Measurements from ENCODE around the gene RCC2.

The RCC2 gene

DNA sequence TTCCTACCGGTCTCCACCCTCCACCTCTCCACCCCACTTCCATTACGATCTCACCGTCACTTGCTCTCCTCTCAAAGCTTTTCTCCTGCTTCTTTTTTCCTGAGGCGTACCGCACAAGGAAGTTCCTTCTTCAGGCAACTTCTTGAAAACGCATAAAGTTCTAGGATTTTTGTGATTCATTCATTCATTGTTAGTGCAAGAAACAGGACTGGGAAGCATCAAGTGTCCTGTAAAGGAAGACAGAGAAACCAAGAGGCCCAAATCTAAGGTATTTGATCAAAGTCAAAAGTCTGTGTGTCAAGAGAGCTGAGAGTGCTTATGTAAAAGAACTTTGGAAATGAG lies 1.3 kb upstream of the RCC2 start:
- no peaks in the 10 kb centered on the region for H3K36me3 ChIP-seq (ENCODE audit: control insufficient read depth, insufficient read depth, low read length)
- H3K4me3 ChIP-seq (ENCODE audit: low read length), result no peak overlapping the region
- H3K27ac ChIP-seq (ENCODE audit: low read depth, low read length), result no peak overlapping the region
- H3K9ac ChIP-seq (ENCODE audit: low read length), result peak overlapping the region; percentile 0
- peaks cover 13% of the 10 kb centered on the region for H3K4me1 ChIP-seq (ENCODE audit: control insufficient read depth, insufficient read depth, low read length)
- no peaks in the 10 kb centered on the region for H3K27me3 ChIP-seq (ENCODE audit: control insufficient read depth, insufficient read depth, low read length)

DNA sequence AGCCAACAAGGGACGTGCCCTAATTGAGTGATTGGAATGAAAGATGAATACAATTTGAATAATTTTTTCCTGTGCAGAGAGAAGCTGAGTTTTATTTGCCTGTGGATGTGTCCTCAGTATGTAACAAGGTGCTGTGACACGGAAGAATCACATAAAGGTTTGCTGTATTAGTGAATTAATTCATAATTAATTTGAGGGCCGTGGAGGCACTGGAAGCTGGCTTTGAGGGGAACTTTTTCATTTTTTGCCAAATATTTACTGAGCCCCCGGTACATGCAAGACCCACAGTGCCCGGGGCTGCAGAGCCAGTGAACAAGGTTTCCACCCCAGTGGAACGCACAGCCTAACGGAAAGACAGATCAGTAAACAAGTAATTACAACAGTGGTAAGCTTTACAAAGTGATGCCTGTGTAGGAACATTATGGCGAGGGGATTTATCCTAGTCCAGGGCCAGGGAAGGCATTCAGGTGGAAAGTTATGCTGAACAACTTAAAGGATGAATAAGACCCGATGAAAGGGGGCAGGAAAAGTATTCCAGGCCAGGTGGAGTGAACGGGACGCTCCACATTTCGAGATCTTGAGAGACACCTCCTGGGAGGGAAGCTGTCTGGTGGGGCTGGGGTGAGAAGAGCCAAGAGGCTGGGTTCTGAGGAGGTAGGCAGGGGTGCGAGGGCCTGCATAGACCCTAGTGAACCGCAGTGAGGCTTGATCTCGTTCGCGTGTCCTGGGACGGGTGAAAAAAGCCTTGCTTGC lies 773 bp upstream of the RCC2 start:
- Histone ChIP-seq H3K27ac (ENCODE audit: low read depth, low read length) (peak overlapping the region; percentile 81), H3K4me1 (ENCODE audit: control insufficient read depth, insufficient read depth, low read length) (peaks cover 13% of the 10 kb centered on the region), H3K4me3 (ENCODE audit: low read length) (peak overlapping the region; percentile 69)

DNA sequence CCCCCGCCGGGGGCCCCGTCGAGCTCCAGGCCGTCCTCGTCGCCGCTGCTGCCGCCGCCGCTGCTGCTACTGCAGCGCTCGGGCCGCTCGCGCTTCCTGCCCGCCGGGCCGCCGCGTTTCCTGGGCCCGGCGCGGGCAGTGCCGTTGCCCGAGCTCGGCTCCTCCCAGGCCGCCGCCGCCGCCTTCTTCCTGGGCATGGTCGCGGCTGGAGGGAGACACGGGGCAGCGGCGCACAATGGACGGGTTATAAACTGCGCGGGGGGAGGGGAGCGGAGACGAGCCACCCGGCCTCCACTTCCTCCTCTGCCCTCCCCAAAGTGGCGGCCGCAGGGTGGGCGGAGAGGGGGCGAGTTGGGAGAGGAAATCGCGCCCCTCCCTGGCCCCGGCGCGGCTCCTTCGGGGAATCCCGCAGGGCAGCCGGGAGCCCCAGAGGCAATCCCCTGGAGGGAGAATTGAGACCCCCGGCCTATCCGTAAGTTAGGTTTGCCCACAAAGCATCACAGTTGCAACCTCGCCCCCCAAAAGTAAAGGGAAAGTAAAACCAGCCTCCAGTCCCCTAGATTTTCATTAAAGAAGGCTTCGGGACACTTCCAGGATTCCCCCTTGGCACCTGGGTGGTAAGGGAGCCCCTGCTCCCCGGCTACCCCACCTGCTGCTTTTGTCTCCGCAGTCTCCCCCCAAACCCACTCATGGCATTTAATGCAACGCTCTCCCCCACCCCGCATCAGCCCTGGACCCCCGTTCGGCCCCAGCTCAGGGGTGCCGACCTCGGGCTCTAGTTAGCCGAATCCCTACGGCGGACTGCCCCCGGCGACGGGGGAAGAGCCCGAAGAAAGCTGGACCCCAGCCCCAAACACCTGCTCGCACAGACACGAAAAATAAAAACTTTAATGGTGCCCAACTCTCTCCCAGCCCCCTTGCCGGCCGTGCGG lies 893 bp downstream of the RCC2 start:
- H3K4me1 ChIP-seq (ENCODE audit: control insufficient read depth, insufficient read depth, low read length), result peaks cover 13% of the 10 kb centered on the region
- no peaks in the 10 kb centered on the region for H3K36me3 ChIP-seq (ENCODE audit: control insufficient read depth, insufficient read depth, low read length)
- no peaks in the 10 kb centered on the region for H3K27me3 ChIP-seq (ENCODE audit: control insufficient read depth, insufficient read depth, low read length)
- H3K9ac ChIP-seq (ENCODE audit: low read length), result peak overlapping the region; percentile 49
- H3K4me3 ChIP-seq (ENCODE audit: low read length), result peak overlapping the region; percentile 85
- H3K27ac ChIP-seq (ENCODE audit: low read depth, low read length), result peak overlapping the region; percentile 72

More for the DNA sequence above, 773 bp upstream of the RCC2 start:
- H3K27me3 ChIP-seq (ENCODE audit: control insufficient read depth, insufficient read depth, low read length), result no peaks in the 10 kb centered on the region
- no peaks in the 10 kb centered on the region for H3K36me3 ChIP-seq (ENCODE audit: control insufficient read depth, insufficient read depth, low read length)
- peak overlapping the region; percentile 45 for H3K9ac ChIP-seq (ENCODE audit: low read length)

DNA sequence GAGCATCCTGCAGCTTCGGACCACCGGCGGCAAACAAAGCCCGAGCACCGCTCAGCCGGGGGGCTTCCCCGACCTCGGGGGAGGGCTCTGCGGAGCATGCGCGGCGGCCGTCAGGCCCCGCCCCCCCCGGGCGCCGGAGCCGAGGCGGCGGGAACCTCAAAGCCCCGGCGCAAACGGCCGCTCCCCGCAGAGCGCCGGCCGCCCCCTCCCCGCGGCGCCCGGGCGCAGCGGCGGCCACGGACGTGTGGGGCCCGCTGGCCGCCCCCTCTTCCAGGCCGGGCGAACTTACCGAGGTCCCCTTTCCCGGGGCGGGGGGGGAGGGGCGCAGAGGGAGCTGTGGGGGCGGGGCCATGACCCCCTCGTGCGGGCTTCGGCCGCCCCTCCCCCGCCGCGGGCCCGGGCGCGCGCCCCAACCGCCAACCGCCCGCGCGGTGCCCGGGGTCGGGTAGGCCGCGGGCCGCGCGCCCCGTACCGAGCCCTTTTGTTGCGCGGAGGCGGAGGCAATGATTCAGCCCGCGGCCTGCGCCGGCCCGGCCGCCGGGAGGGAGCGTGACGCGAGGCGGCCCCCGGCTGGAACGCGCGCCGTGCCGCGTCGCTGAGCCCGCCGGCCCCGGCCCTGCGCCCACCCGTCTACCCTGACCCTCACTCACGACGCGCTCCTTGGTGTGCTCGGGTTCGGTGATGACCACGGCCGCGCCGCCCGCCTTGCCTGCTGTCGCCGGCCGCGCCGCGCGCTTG lies 1.7 kb downstream of the RCC2 start:
- H3K27ac ChIP-seq (ENCODE audit: low read depth, low read length), result peak overlapping the region; percentile 72
- H3K9ac ChIP-seq (ENCODE audit: low read length), result no peak overlapping the region
- peaks cover 13% of the 10 kb centered on the region for H3K4me1 ChIP-seq (ENCODE audit: control insufficient read depth, insufficient read depth, low read length)
- peak overlapping the region; percentile 85 for H3K4me3 ChIP-seq (ENCODE audit: low read length)
- H3K27me3 ChIP-seq (ENCODE audit: control insufficient read depth, insufficient read depth, low read length), result no peaks in the 10 kb centered on the region
- H3K36me3 ChIP-seq (ENCODE audit: control insufficient read depth, insufficient read depth, low read length), result no peaks in the 10 kb centered on the region

DNA sequence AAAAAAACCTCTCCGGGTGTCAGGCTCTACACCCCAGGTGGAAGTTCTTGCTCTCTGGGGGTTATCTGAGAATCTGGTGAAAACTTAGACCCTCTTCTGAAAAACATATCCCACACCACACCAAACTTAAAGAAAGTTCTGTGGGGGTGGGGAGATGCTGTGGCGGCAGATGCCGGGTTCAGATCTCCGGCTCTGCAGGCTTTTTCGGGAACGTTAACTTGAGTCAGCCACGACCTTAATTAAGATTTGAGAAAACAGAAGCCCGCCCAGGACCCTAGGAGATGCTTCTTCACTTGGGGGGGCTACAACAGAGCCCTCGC lies 2.3 kb downstream of the RCC2 start:
- Histone ChIP-seq H3K9ac (ENCODE audit: low read length) (no peak overlapping the region), H3K27ac (ENCODE audit: low read depth, low read length) (peak overlapping the region; percentile 57), H3K36me3 (ENCODE audit: control insufficient read depth, insufficient read depth, low read length) (no peaks in the 10 kb centered on the region), H3K4me3 (ENCODE audit: low read length) (peak overlapping the region; percentile 85), H3K4me1 (ENCODE audit: control insufficient read depth, insufficient read depth, low read length) (peaks cover 13% of the 10 kb centered on the region), H3K27me3 (ENCODE audit: control insufficient read depth, insufficient read depth, low read length) (no peaks in the 10 kb centered on the region)

DNA sequence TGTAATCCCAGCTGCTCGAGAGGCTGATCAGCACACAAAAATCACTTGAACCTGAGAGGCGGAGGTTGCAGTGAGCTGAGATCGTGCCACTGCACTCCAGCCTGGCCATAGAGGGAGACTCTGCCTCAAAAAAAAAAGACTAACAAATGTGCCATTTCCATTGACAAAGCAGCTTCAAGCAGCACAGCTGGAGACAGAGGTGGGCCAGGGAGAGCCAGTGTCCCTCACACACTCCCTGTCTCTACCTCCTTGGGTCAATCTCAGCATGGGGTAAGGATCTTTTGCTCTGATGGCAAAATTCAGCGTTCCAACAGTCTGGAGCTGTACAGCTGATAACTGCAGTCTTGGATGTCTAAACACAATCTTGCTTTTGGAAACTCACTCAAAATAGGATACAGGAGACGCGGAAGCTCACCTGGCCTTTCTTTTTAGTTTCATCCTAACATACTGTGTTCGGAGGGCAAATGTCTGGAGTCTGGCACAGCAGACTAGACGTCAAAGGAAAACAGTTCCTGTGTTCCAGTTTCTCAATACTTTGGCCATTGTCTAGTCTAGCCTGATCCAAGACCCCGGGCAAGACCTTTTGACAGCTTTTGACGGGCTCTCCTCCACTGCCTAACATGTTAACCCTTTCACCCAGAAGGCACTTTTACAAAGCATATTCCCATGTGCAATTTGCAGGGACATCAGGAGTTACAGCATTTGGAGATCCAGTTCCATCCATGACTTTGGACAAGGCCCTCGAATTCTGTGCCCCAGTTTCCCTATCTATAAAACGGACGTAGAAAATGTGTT lies 2.9 kb downstream of the RCC2 start:
- H3K4me1 ChIP-seq (ENCODE audit: control insufficient read depth, insufficient read depth, low read length), result peaks cover 13% of the 10 kb centered on the region
- peak overlapping the region; percentile 57 for H3K27ac ChIP-seq (ENCODE audit: low read depth, low read length)
- no peaks in the 10 kb centered on the region for H3K36me3 ChIP-seq (ENCODE audit: control insufficient read depth, insufficient read depth, low read length)
- peak overlapping the region; percentile 85 for H3K4me3 ChIP-seq (ENCODE audit: low read length)
- H3K9ac ChIP-seq (ENCODE audit: low read length), result no peak overlapping the region
- no peaks in the 10 kb centered on the region for H3K27me3 ChIP-seq (ENCODE audit: control insufficient read depth, insufficient read depth, low read length)

DNA sequence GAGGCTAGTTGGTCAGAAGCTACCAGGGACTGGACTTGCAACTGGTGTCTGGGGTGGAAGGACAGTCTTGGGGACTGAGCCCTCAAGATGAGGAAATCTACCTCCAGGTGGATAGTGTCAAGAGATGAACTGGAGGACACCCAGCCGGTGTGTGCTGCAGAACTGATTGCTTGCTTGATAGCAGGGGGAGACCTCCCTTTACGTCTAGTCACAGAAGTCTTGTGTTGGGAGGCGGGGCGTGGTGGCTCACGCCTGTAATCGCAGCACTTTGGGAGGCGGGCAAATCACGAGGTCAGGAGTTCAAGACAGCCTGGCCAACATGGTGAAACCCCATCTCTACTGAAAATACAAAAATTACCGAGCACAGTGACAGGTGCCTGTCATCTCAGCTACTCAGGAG lies 4.9 kb downstream of the RCC2 start:
- H3K4me1 ChIP-seq (ENCODE audit: control insufficient read depth, insufficient read depth, low read length), result peaks cover 6% of the 10 kb centered on the region
- H3K36me3 ChIP-seq (ENCODE audit: control insufficient read depth, insufficient read depth, low read length), result no peaks in the 10 kb centered on the region
- no peak overlapping the region for H3K9ac ChIP-seq (ENCODE audit: low read length)
- H3K27me3 ChIP-seq (ENCODE audit: control insufficient read depth, insufficient read depth, low read length), result no peaks in the 10 kb centered on the region
- no peak overlapping the region for H3K4me3 ChIP-seq (ENCODE audit: low read length)
- no peak overlapping the region for H3K27ac ChIP-seq (ENCODE audit: low read depth, low read length)

DNA sequence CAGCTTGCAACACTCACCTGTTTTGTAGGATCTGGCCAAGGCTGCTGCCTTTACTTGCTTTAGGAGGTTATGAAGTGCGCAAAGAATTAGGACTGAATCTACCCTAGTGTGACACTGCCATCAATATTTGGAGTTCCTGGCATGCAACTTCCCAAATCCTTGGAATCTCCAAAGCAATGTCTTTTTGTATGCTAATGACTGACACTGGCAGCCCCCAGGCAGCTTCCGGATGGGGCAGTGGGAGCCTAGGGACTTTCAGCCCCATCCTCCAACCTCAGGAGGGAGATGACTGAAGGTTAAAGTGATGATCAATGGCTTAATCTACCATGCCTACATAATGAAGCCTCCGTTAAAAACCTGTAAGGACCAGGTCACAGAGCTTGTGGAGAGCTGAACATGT lies 5.5 kb downstream of the RCC2 start:
- H3K27ac ChIP-seq (ENCODE audit: low read depth, low read length), result no peak overlapping the region
- no peaks in the 10 kb centered on the region for H3K27me3 ChIP-seq (ENCODE audit: control insufficient read depth, insufficient read depth, low read length)
- no peak overlapping the region for H3K9ac ChIP-seq (ENCODE audit: low read length)
- H3K4me1 ChIP-seq (ENCODE audit: control insufficient read depth, insufficient read depth, low read length), result peaks cover 6% of the 10 kb centered on the region
- no peaks in the 10 kb centered on the region for H3K36me3 ChIP-seq (ENCODE audit: control insufficient read depth, insufficient read depth, low read length)
- H3K4me3 ChIP-seq (ENCODE audit: low read length), result no peak overlapping the region

DNA sequence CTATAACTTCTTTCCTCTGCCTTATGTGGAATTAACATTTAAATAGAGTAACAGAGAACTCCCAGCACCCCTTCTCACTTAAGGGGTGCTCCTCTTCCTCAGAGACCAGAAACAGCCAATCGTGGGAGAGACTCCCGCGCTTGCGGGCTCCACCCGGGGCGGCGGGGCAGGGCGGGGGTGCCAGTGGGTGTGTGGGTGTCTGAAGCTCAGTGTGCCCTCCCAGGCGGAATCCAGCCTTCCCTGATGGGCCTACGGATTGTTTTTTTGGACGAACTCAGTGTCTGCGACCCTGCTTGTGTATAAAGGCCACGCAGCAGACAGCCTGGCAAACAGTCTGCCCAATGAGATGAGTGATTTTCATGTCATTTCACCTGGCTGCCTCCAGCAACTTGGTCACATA lies 6.2 kb downstream of the RCC2 start:
- Histone ChIP-seq H3K9ac (ENCODE audit: low read length) (no peak overlapping the region), H3K36me3 (ENCODE audit: control insufficient read depth, insufficient read depth, low read length) (peaks cover 4% of the 10 kb centered on the region), H3K27ac (ENCODE audit: low read depth, low read length) (no peak overlapping the region)

DNA sequence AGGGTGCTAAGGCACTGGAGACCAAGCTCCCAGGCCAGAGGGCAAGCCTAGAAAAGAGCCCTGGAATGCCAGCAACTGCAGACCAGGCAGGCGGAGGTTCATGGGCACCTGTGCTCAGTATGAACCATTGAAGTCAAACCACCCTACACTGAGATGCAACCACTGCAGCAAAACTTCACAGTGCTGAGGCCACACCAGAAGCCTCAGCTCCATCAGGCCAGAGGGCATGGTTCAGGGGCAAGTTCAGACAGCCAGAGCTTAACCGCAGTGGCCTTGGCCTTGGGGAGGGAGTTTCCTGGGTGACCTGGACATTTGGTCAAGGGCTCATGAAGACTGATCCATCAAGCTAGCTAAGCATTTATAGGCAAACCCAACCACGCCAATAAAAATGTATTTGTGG lies 7.1 kb downstream of the RCC2 start:
- Histone ChIP-seq H3K4me1 (ENCODE audit: control insufficient read depth, insufficient read depth, low read length) (peaks cover 6% of the 10 kb centered on the region), H3K27me3 (ENCODE audit: control insufficient read depth, insufficient read depth, low read length) (no peaks in the 10 kb centered on the region), H3K36me3 (ENCODE audit: control insufficient read depth, insufficient read depth, low read length) (peaks cover 11% of the 10 kb centered on the region), H3K4me3 (ENCODE audit: low read length) (no peak overlapping the region), H3K9ac (ENCODE audit: low read length) (no peak overlapping the region), H3K27ac (ENCODE audit: low read depth, low read length) (no peak overlapping the region)

More for the DNA sequence above, 6.2 kb downstream of the RCC2 start:
- Histone ChIP-seq H3K4me1 (ENCODE audit: control insufficient read depth, insufficient read depth, low read length) (peaks cover 6% of the 10 kb centered on the region), H3K4me3 (ENCODE audit: low read length) (no peak overlapping the region), H3K27me3 (ENCODE audit: control insufficient read depth, insufficient read depth, low read length) (no peaks in the 10 kb centered on the region)

DNA sequence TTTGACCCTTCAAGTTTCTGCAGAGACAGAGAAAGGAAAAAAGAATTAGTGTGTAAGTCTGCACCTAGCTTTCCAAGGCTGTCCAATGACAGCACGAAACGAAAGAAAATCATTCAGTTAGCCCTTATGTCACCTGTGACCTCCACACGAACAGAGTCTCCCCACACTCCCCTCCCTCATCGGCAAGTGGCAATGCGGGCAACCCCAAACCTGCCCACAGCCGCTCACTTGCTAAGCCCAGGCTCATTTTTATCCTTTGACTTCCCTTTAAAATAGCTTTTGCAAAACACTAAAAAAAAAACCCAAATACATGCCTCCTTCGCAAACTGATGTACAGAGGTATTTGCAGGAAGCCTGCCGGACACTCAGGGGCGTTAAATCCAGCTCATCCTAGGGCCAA lies 10.3 kb downstream of the RCC2 start:
- H3K36me3 ChIP-seq (ENCODE audit: control insufficient read depth, insufficient read depth, low read length), result peaks cover 26% of the 10 kb centered on the region
- no peak overlapping the region for H3K9ac ChIP-seq (ENCODE audit: low read length)
- no peak overlapping the region for H3K4me3 ChIP-seq (ENCODE audit: low read length)
- no peak overlapping the region for H3K27ac ChIP-seq (ENCODE audit: low read depth, low read length)
- H3K27me3 ChIP-seq (ENCODE audit: control insufficient read depth, insufficient read depth, low read length), result no peaks in the 10 kb centered on the region
- H3K4me1 ChIP-seq (ENCODE audit: control insufficient read depth, insufficient read depth, low read length), result peaks cover 4% of the 10 kb centered on the region
